GM19023 (cell line): ENCODE results near the gene HSF4.

ENCODE experiments used
- ATAC-seq: cut with Tn5 transposase; IDR thresholded peaks from one replicate; pipeline ENCODE4 v1.9.1; 2021; ENCODE audit warnings: mild to moderate bottlenecking, moderate library complexity; ENCODE audit not compliant: unreplicated experiment

Gene HSF4

DNA sequence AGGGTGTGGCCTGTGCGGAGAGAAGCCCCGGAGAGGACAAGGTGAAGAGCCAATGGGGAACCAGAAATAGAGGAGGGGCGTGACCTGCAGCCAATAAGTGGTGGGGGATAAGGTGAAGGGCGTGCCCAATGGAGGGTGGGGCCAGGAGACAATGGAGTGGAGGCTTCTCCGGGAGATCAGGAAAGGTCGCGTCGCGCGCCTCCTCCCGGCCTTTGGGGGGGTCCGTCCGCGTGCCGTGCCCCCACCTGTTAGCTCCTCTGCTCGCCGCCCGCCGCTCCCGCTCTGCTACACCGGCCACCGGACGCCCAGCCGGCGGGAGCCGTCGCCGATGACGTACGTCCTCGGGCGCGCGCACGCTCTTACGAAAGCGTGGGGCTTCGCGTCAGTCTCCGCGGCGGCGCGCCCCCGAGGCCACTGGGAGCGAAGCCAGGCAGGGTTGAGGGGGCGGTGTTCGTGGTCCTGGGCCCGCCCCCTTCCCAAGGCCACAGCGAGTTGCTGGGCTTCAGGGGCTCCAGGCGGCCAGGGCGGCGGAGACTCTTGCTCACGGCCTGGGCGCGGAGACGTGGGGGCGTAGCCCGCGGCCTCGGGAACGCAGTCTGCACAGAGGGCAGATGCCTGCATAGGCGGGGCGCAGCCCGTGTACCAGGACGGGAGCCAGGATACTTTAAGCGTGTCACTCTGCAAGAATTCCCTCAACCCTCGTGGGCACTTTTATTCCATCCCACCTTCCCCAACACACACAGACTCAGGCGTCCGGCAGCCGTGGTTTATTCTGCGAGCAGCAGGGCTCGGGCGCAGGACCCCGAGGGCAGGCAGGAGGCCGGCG lies 19.3 kb downstream of the HSF4 start, which contains the start of gene MATCAP1:
MATCAP1 (minus strand) TSS at position 337 of the 826 bp plus-strand sequence. CDS start 3,353 bp downstream, outside the sequence.
- ATAC-seq: peak; percentile 95

DNA sequence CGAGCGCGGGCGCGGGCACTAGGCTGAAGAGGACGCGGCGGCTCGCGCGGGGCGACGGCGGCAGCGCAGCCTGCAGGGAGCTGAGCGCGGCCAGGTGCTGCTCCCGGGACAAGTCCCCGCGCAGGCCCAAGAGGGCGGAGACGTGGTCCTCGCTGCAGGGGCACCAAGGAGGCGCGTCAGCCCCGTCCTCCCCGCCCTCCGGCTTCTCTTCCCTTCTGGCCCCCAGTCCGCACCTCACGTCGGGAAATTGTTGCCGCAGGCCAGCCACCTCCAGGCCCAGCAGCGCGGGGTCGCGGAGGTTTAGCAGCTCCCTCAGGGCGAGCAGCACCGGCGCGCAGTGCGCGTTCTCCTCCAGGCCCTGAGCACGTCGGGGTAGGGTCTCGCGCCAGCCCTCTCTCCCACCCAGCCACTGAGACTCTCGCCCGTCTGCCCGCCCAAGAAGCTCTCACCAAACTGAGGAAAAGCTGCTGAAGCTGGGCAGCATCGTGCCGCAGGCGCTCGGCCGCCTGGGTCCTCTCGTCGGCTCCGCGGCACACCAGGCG lies 20.0 kb downstream of the HSF4 start:
- no peak for ATAC-seq

DNA sequence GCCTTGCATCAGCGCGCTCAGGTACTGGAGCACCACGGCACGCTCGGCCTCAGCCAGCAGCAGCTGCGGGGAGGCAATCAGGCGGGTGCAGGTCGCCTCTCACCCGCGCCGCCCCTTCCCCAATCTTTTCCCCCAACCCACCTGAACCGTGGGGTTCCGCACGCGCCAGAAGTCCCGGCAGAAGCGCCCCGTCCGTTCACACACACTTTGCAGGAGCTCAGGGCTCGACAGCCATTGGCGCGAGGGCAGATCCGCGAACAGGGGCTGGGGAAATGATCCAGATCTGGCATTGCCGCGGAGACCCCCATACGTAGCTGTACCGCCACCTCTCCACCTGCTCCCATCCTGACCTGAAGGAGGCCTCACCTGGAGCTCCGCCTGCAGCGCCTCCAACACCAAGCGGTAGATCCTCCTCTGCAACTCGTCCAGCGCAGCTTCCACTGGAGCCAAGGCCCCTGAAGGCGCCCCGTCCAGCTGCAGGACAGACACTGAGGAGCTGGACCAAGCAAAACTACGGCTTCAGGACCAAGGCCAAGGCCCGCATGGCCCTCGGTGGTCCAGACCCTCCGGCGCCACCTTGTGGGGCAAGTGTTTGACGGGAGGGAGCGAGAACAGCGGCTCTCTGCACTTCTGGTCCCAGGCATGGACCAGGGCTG lies 20.6 kb downstream of the HSF4 start:
- no peak for ATAC-seq

DNA sequence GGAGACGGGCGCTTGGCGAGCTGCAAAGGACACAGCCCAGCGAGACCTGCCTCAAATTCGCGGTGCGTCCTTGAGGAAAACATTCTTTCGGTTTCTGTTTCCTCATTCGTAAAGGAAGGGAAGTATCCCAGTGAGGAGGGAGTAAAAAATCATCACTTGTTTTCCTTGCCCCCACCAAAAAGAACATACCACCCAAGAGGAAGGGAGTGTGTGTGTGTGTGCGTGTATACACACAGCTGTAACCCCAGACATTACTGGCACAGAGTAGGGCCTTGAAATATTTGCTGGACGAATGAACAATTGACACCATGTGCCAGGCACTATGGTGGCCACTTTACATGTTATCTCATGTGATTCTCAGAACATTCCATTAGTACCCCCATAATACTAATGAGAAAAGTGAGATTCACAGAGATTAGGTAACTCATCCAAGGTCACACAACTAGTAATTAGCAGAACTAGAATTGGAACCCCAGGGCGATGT lies 21.1 kb downstream of the HSF4 start:
- ATAC-seq: no peak

DNA sequence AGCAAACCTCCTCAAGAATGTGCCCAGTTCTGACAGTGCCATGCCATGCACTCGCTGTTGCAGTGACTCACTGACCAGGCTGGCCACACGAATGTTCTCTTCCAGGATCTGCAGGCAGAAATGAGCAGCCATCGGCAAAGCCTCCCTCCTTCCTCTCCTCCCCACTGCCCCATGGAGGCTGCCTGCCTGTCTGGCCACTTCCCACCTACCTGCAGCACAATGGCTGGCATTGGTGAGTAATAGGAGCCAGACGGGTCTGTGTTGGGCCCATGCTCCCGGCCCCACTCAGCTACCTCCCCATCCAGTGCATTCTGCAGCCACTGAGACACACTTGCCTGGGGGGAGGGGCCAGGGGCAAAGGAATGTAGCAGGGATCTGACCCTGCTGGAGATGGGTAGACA lies 22.0 kb downstream of the HSF4 start:
- ATAC-seq: no peak

DNA sequence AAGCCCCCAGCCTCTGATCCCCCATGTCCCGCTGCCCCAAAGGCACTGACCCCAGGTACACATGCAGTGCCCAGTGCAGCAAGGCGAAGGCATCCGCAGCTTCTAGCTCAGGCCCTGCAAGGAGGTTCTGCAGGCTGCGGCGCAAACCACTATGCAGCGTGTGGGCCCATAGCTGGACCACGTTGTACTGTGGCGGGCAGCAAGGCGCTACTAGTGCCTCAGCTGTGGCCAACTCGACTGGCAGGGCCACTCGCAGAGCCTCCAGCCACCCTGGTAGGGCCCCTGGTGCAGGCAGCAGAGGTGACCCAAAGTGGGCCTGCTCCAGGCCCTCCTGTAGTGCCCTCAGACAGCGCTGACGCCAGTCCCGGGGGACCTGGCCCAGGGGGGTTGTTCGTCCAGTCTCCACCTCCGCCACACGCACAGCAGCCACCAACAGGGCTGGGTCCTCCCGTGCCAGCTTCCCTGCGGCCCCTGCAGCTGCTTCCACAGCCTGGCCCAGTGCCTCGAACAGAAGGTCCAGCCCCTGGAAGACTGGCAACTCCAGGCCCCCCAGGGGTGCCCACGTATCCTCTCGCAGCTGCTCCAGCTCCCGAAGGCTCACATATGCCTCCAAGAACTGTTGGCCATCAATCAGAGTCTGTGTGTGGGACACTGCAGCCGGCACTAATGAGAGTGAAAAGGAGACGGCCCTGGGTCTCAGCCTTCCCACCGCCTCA lies 22.8 kb downstream of the HSF4 start:
- ATAC-seq: no peak

DNA sequence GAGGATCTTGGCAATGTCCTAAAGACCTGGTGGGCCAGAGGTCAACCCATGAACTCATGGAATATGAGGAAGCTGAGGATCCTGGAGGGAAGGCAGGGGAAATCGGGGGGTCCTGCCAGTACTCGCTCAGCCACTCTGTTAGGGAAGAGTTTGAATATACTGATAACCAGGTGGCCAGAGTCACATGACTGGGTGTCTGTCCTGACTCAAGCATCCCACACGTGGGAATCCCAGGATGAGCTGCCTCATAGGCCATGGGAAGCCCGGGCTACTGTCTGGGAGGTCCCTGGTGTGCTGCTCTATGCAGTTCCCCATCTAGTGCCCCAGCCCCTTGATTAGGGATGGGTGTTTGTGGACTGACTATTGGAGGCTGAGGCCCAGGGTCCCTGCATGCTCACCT lies 23.8 kb downstream of the HSF4 start:
- ATAC-seq: no peak

DNA sequence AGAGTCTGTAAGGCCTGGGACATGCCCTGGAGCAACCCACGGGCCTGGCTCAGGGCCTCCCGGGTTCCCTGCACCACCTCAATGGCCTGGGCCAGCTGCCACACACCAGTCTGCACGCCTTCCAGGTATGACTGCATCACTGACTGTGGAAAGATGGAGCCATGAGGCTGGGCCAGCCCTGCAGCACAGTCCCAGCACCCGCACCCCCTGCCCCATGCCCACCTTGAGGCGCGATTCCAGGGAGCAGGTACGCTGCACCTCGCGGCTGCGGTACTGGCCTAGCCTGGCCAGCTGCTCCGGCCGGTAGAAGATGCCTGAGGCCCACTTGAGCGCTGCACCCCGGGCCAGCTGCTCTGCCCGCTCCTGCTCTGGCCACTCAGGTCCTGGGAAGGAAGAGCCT lies 24.3 kb downstream of the HSF4 start:
- no peak for ATAC-seq

DNA sequence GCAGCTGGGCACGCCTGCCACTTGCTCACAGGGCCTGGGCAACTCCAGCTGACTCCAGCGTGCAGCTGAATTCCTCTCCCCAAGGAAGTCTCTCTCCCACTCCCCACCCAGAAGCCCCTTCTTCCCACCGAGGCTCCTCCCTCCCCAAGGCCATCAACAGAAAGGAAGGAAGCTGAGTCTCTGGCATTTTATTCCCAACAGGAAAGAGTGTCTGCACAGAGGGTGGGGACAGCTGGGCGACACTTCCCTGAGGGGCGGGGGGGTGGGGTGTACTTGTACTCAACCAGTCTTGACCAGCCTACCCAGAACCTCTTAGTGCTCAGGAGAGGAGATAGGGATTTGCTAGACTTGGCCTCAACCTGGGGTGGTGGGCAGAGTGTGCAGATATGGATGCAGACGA lies 25.5 kb downstream of the HSF4 start, which contains the start of gene EXOC3L1:
EXOC3L1 (minus strand) TSS at position 96 of the 400 bp plus-strand sequence. CDS start 460 bp downstream, outside the sequence.
- no peak for ATAC-seq

DNA sequence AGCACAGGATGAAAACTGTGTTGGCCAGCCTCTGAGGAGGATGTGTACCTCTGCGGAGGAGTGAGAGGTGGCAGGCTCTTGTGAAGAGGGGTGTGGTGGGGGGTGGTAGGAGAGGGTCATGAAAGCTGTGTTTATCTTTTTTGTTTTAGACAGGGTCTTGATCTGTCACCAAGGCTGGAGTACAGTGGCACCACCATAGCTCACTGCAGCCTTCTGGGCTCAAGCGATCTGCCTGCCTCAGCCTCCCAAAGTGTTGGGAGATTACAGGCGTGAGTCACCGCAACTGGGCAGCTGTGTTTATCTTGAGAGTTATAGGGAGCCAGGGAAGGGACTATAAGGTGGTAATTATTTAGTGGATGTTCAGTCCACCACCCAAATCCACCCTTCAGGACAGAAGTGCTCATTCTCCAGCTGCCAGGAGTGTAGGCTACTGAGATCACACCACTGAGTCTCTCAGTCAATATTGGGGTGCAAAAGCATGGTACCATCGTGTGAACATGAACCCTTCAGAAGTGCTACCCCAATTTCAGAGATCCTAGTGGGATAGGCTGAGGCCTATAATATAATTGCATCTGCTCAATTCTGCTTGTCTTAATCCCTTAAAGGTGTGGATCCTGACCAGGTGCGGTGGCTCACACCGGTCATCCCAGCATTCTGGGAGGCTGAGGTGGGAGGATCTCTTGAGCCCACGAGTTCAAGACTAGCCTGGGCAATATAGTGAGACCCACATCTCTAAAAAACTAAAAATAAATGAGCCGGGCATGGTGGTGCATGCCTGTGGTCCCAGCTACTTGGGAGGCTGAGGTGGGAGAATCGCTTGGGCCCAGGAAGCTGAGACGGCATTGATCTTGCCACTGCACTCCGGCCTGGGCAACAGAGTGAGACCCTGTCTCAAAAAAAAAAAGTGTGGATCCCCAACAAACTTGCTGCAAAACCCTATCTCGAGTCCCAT lies 26.2 kb downstream of the HSF4 start:
- ATAC-seq: no peak

DNA sequence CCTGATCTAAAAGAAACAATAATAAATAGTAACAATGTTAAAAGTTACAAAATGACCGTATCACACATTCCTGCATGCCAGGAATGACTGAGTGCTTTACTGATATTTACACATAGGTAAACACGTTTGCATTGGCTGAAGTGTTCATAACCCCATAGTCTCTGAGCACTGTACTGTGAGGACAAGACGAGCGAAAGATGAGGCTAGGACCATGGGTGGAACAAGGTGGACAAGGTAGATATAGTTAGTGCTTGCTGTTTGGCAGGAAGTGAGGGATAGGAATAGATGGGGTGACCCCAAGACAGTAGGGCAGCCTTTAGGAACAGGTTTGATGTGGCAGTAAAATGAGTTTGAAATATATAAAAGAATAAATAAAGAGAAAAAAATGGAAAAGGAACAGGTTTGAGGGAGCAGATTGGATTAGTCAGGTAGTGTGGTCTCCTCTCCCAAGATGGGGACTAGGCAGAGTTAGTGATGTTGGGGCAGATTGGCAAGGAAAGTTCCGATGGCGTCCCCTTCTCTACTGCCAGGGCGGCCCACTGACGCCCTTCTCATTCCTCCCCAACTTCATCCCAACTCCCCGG lies 27.0 kb downstream of the HSF4 start:
- no peak for ATAC-seq

DNA sequence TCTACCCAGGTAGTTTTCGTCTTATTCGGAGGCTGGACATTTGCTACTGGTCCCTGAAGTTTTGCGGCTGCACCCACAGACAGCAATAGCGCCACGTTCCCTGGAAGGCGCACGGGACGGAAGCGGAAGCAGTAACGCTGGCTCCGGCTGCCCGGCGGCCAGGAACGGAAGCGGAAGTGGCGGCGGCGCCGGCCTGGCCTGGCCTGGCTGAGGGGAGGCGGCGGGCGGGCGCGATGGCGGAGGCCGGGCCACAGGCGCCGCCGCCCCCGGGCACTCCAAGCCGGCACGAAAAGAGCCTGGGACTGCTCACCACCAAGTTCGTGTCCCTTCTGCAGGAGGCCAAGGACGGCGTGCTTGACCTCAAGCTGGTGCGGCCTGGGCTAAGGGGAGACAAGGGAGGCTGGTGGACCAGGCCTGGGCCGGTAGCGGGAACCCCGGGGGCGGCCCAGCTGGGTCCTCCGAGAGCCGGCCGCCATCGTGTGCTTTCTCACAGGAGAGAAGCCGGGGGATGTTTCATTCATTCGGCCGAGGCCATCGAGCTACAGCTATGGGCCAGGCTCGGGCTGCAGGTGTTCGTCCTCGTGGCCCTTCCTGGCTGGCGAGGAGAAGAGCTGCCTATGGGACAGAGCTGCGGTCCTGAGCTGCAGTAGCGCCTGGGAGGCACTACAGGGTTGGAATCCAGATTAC lies 27.6 kb downstream of the HSF4 start, which contains the start of gene E2F4:
E2F4 (plus strand) TSS at position 161 of the 687 bp plus-strand sequence; CDS start at position 234, 73 bp downstream.
- peak; percentile 89 for ATAC-seq

DNA sequence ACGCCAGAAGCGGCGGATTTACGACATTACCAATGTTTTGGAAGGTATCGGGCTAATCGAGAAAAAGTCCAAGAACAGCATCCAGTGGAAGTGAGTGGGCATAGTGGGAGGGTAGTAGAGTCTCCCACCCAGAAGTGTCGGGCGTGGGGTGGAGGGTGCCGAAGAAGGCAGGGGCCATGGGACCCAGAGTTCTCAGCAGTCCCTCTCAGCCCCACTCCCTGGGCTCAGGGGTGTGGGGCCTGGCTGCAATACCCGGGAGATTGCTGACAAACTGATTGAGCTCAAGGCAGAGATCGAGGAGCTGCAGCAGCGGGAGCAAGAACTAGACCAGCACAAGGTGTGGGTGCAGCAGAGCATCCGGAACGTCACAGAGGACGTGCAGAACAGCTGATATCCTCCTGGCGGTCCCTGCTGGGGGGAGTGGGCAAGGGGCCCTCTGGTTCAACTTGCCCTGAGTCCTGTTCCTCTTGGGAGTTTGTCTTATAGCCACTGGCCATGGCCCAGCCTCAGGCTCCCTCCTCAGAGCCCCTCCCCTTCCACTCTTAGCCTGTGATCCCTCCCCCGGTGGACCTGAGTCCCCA lies 28.3 kb downstream of the HSF4 start:
- no peak for ATAC-seq

DNA sequence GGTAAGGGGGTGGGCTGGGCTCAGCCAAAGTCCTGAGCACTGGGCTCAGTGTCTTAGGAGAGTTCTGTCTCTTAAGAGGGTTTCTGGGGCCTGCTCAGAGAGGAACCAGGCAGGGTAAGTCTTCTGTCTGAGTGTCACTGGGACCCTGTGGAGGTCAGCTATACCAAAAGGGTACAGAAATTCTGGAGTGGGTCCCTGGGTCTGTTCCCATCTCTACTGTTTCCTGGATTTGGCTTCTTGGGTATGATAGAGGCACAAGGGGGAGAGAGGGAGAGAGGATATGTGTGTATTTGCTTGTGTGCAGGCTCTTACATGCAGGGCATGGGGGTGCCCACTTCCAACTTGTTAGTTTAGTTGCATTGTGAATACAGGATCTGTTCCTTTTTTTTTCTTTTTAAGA lies 29.0 kb downstream of the HSF4 start:
- ATAC-seq: no peak

DNA sequence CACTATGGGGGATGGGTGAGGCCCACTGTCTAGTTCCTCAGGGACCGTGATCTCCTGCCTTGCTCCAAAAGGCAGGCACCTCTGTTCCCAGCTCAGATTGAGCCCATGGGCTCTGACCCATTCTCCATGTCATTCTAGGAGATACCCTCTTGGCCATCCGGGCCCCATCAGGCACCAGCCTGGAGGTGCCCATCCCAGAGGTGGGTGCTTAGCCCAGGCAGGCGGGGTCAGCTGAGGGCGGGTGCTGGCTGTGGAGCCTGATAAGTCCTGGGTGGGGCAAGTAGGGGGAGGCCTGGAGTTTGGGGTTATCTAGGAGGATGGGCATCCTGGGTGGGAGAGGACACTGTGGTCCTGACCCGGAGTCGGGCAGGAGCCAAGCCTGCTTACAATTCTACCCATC lies 29.7 kb downstream of the HSF4 start:
- ATAC-seq: no peak

DNA sequence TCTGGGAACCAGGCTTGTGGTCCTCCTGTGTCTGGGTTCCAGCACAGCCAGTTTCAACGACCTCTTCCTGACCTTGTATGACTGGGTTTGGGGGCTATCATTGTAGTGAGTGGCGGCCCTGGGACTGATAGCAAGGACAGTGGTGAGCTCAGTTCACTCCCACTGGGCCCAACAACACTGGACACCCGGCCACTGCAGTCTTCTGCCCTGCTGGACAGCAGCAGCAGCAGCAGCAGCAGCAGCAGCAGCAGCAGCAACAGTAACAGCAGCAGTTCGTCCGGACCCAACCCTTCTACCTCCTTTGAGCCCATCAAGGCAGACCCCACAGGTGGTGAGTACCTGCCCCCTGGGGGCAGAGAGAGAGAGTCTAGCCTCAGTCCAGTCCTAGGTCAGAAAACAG lies 31.1 kb downstream of the HSF4 start:
- no peak for ATAC-seq

DNA sequence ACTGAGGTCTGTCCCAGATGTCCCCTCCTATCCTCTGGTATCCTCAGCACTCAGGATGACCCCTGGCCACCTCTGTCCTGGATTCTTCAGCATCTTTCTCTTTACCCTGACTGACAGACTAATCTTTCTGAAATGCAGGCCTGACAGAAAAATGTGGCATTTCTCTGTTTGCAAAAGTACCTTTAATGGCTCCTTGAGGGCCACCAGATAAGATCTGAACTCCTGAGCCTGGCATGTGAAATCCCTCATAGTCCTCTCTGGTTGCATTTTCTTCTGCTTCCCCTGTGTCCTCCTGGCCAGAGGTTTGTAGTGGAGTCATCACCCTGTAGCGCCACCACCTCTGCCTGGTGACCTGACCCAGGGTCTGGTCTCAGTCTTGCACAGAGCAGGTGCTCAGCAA lies 32.3 kb downstream of the HSF4 start:
- ATAC-seq: no peak

DNA sequence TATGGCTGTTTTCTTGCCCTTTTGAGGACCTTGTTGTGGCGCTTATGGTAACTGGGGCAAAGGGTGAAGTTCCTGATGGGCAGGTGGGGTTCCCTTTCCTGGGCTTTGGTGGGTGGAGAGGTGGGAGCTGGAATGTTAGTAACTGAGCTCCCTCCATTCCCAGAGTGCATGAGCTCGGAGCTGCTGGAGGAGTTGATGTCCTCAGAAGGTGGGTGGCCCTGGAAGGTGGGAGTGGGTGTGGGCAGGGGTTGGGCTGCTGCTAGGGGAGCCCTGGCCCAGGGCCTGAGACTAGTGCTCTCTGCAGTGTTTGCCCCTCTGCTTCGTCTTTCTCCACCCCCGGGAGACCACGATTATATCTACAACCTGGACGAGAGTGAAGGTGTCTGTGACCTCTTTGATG lies 33.2 kb downstream of the HSF4 start:
- ATAC-seq: no peak
